GM12801 (cell line): ENCODE results near the gene CADM1.

Source experiments
- CTCF ChIP-seq: IDR thresholded peaks from one replicate; pipeline ENCODE4 v1.5.1; 2011; ENCODE audit warnings: control low read depth; ENCODE audit not compliant: insufficient read length; ENCODE audit errors: extremely low read depth

CADM1 gene

DNA sequence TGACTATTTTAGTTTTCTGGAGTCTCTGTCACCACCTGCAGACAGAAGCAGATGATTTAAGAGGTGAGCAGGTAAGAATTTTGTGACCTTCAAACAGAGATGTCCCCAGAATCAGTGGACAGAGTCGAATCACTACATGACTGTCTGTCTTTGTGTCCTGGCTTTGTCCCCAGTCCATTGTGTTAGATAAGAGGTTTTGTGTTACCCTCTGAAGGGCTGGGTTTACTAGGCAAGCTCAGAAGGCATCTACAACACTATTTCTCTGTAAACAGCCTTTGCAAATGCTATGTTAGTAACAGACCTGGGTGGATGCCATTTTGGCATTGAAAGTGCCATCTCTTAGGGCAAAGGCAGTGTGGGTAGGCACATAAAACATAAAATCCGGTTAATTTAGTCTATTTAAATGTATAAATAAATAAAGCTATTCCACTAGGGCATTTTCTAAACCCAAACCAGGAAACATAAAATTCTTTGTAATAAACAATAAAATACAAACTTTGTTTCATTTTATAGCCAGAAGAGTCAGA, 40.3 kb upstream of the CADM1 start:
- no peak for TF ChIP-seq CTCF

- no peak for TF ChIP-seq CTCF
Measured at GRCh38 chr11:115541518-115541917, 37.3 kb upstream of the CADM1 start.

GRCh38 chr11:115539844-115540243, 35.6 kb upstream of the CADM1 start:
- TF ChIP-seq CTCF: no peak

DNA sequence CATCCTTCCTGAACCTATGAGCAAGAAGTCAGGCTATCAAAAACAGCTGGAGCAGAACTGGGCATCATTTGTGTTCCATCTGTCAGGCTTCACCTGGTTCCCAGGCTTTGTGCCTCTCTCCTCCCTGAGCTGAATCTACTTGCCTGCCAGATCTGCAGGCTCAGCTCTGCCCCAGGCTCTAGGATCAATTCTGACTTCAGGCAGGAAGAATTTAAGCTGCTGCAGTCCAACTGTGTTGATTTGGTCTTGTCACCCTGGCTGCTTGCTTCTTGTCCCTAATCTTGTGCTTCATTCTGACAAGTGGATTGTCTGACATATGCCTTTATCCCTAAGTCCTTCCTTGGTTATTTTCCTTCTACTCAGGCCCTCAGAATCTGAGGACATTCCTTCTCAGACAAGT, 31.6 kb upstream of the CADM1 start:
- TF ChIP-seq CTCF: no peak

DNA sequence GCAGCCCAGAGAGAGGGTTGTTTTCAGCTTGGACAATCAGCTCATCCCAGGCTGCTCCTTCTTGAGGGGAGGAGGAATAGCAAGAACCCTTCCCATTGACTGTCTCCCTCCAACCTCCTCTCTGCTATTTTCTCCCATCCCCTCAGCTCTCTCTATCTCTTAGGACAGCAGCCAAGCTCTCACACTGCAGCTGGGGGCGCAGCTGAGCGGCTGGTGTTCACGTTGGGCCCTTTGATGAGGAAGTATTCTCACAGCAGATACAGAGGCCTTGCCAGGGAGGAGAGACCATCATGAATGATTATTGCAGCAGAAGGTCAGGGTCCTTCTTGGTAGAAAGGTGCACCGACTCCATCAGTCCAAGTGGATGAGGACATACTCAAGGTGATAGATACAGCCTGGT, 26.5 kb upstream of the CADM1 start:
- no peak for TF ChIP-seq CTCF

DNA sequence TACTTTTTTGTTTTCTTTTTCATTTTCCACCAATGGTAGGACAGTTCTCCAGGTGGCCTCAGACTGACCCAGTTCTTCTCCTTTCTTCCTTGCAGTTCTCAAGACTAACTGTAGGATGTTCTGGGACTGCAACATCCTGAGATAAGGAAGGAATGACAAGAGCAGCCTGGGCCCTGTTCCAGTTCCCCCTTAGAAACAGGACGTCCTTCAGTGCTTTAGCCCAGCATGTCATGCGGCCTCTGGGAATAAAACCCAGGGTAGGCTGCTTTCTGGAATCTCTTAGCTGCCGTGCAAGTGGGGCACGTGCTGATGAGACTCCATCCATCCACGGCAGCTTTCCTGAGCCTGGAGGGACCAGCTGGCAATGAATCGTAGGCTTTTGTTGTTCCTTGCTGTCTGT, 24.0 kb upstream of the CADM1 start:
- TF ChIP-seq CTCF: no peak

DNA sequence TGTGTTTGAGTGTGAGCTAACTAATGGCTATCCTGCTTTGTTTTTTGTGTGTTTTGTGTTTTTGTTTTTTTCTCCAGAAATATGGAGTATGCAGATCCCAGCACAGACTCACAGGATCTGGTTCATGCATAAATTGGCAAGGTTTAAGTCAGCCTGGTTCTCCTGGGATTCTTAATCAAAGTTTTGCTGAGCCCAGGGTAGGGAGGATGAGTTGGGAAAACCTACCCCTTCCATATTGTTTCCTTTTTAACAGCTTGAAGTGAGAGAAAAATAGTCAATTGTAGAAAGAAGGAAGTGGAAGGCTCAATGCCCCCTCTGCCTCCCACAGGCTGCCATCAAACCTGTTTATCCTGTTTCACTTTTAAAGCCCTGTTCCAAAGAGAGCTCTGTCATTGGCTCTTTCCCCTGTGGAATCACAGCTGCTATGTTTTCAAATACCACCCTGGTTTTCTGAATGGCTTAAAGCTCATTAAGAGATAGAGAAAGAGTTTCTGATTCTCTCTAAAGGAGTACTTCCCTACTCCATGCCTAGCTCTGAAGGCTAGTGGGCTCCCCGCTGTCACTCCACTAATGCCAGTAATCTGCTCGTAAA, 23.4 kb upstream of the CADM1 start:
- TF ChIP-seq CTCF: no peak

GRCh38 chr11:115525531-115526006, 21.4 kb upstream of the CADM1 start:
- TF ChIP-seq CTCF: no peak
